ENCODE data around the gene KLHL6.
"Not testable (repeated sequence)": the region's sequence is repeated elsewhere in the genome, so short reads cannot be mapped to it uniquely, and the experiment has no call there.

DNA sequence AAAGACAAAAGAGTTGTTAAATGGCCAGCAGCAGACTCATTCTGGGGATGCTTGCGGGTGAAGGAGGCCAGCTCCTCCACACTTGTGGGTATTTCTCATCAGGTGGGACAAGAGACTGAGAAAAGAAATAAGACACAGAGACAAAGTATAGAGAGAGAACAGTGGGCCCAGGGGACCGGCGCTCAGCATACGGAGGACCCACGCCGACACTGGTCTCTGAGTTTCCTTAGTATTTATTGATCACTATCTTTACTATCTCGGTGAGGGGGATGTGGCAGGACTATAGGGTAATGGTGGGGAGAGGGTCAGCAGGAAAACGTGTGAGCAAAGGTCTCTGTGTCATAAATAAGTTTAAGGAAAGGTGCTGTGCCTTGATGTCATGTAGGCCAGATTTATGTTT, 35.2 kb downstream of the KLHL6 start:
- TF ChIP-seq, protein P1, sequence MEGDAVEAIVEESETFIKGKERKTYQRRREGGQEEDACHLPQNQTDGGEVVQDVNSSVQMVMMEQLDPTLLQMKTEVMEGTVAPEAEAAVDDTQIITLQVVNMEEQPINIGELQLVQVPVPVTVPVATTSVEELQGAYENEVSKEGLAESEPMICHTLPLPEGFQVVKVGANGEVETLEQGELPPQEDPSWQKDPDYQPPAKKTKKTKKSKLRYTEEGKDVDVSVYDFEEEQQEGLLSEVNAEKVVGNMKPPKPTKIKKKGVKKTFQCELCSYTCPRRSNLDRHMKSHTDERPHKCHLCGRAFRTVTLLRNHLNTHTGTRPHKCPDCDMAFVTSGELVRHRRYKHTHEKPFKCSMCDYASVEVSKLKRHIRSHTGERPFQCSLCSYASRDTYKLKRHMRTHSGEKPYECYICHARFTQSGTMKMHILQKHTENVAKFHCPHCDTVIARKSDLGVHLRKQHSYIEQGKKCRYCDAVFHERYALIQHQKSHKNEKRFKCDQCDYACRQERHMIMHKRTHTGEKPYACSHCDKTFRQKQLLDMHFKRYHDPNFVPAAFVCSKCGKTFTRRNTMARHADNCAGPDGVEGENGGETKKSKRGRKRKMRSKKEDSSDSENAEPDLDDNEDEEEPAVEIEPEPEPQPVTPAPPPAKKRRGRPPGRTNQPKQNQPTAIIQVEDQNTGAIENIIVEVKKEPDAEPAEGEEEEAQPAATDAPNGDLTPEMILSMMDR (IDR thresholded peaks at IDR 0.05), result not testable (repeated sequence)
- TF ChIP-seq POLR2A (IDR thresholded peaks at IDR 0.05), result not testable (repeated sequence)

Measured in adrenal gland (tissue), 5 donors.